Stimulated activated CD8-positive, alpha-beta memory T cell treated with anti-CD3 and anti-CD28 coated beads, Interleukin-2, amount 100 ng/mL, for 48 hours (primary cell): ENCODE data around the gene PCDHGA12.
"Not testable (repeated sequence)": the region's sequence is repeated elsewhere in the genome, so short reads cannot be mapped to it uniquely, and the experiment has no call there.

Source experiments
- DNase-seq, 2 donors: peaks; one replicate each; pipeline ENCODE4 v3.0.0-alpha.2; 2020; ENCODE audit warnings: low read depth in 2 of 2

PCDHGA12 gene

GRCh38 chr5:141430332-141431113 is at the start of gene PCDHGA12:
Gene PCDHGA12, plus strand, starts transcription at chr5:141430507. Its CDS starts 253 bp downstream, at chr5:141430760.
- DNase-seq = no peak

GRCh38 chr5:141382469-141383294 is 47.6 kb upstream of the PCDHGA12 start, which contains the start of gene PCDHGA7:
Gene PCDHGA7, plus strand, starts transcription at chr5:141382742. Its CDS starts 158 bp downstream, at chr5:141382900.
- no peak for DNase-seq

- DNase-seq = no peak
These were observed 47.0 kb upstream of the PCDHGA12 start for GRCh38 chr5:141383345-141383744.

GRCh38 chr5:141384471-141385267 is 45.6 kb upstream of the PCDHGA12 start:
- DNase-seq = no peak

GRCh38 chr5:141387557-141388311 is 42.6 kb upstream of the PCDHGA12 start, which contains the start of gene PCDHGB4:
Gene PCDHGB4, plus strand, starts transcription at chr5:141387698. Its CDS starts 187 bp downstream, at chr5:141387885.
- not testable (repeated sequence) for DNase-seq

GRCh38 chr5:141388661-141389060 is 41.6 kb upstream of the PCDHGA12 start:
- no peak for DNase-seq

GRCh38 chr5:141389153-141390042 is 40.9 kb upstream of the PCDHGA12 start:
- DNase-seq = no peak

GRCh38 chr5:141392429-141393198 is 37.7 kb upstream of the PCDHGA12 start, which contains the start of gene PCDHGA8:
Gene PCDHGA8, plus strand, starts transcription at chr5:141392633. Its CDS starts 181 bp downstream, at chr5:141392814.
- no peak for DNase-seq

GRCh38 chr5:141393267-141393666 is 37.0 kb upstream of the PCDHGA12 start:
- DNase-seq = no peak

GRCh38 chr5:141394401-141395187 is 35.7 kb upstream of the PCDHGA12 start:
- not testable (repeated sequence) for DNase-seq

GRCh38 chr5:141397756-141398551 is 32.4 kb upstream of the PCDHGA12 start, which contains the start of gene PCDHGB5:
Gene PCDHGB5, plus strand, starts transcription at chr5:141397947. Its CDS starts 181 bp downstream, at chr5:141398128.
- not testable (repeated sequence) for DNase-seq

GRCh38 chr5:141398608-141399007 is 31.7 kb upstream of the PCDHGA12 start:
- no peak for DNase-seq

GRCh38 chr5:141399555-141400258 is 30.6 kb upstream of the PCDHGA12 start:
- no peak for DNase-seq

- DNase-seq = no peak
These were observed 27.6 kb upstream of the PCDHGA12 start, which contains the start of gene PCDHGA9 for GRCh38 chr5:141402553-141403243. Gene PCDHGA9, plus strand, starts transcription at chr5:141402778. Its CDS starts 175 bp downstream, at chr5:141402953.

- DNase-seq = no peak
These were observed 26.9 kb upstream of the PCDHGA12 start for GRCh38 chr5:141403387-141403786.
